ENCODE data around the gene EP400. TPM values are rescaled to one million over a fixed set of nuclear protein-coding genes. Genes with fewer than 3 reads are reported as not detected.
A peak's percentile ranks its signal among the peaks of the same experiment; 100 is the strongest.

The EP400 gene
- total and polyA plus RNA-seq, 2 of the 4 experiments (the other 2 are of a cell fraction), result 4.3 to 11.4 TPM

DNA sequence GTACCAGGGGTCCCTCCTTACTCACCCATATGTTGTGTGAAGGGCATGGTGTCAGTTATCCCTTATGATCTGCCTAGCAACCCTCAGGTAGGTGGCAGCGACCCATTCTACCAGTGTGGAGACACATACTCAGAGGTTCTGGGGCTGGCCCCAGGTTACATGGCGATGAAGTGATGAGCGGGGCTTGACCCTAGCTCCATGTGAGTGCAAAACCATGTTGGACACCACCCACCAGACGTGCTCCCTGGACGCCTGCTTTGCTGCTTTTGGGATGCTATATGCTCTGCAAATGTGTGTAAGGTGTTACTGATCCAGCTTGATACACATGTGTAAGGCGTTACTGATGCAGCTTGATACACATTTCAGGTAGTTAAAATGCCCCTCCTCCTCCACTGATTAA is 33.3 kb downstream of the EP400 start:
- H4K5ac ChIP-seq (ENCODE audit: low read depth, low read length), result no peak overlapping the region
- H3K56ac ChIP-seq (ENCODE audit: extremely low read depth, insufficient read depth, low read length), result no peak overlapping the region
- peaks cover 3% of the 10 kb centered on the region; the same call in 1 of the 2 replicates for H3K9me1 ChIP-seq (ENCODE audit: insufficient read depth, low read length)
- no peak overlapping the region for H2AFZ ChIP-seq (replicated peaks; ENCODE audit: low read length, poor library complexity)
- dilution Hi-C loops (cut with HindIII; ENCODE audit: low sequenced_read_pairs, unreplicated experiment) (no loop called here), in situ Hi-C loops (cut with MboI; ENCODE audit: low sequenced_read_pairs) (no loop called here), intact Hi-C loops (cut with micrococcal nuclease) (no loop called here)
- ChIA-PET POLR2A (ENCODE audit: unreplicated experiment) (no interaction called here), CTCF (no interaction called here)
- no peak overlapping the region for H3K14ac ChIP-seq (replicated peaks; ENCODE audit: low read depth, low read length)
- H3K4ac ChIP-seq (ENCODE audit: low read depth, low read length), result no peak overlapping the region
- no peak for ATAC-seq (ENCODE audit: low read depth)
- H2BK20ac ChIP-seq (ENCODE audit: low read depth, low read length), result no peak overlapping the region
- peaks cover 3% of the 10 kb centered on the region for H4K20me1 ChIP-seq (ENCODE audit: insufficient read depth, low read length)
- no peak for DNase-seq
- H3K9me3 ChIP-seq (ENCODE audit: control insufficient read depth, insufficient read depth, low read length), result no peaks in the 10 kb centered on the region
- no TSS peak for BruUV-seq (replicated peaks)
- H3K79me1 ChIP-seq (ENCODE audit: low read depth in 1 of 2, low read length in 2 of 2), result peaks cover 19 to 36% of the 10 kb centered on the region in 2 experiments
- H3K4me1 ChIP-seq (ENCODE audit: control insufficient read depth, insufficient read depth, low read length), result peaks cover 4% of the 10 kb centered on the region
- peaks cover 47% of the 10 kb centered on the region for H3K36me3 ChIP-seq (ENCODE audit: control insufficient read depth, insufficient read depth, low read length)
- no peak overlapping the region for H4K8ac ChIP-seq (ENCODE audit: low read depth in 2 of 2, low read length in 2 of 2)
- no peak overlapping the region for H3K23ac ChIP-seq (ENCODE audit: low read depth, low read length)
- H3K18ac ChIP-seq (ENCODE audit: low read depth, low read length), result no peak overlapping the region
- no peak overlapping the region for H4K91ac ChIP-seq (ENCODE audit: insufficient read depth, low read depth, low read length)
- TF ChIP-seq SMC3 (IDR thresholded peaks at IDR 0.05; ENCODE audit: low read depth, low read length) (no peak), ELK1 (IDR thresholded peaks at IDR 0.05; ENCODE audit: borderline replicate concordance, low read depth, low read length) (no peak), RAD21 (IDR thresholded peaks at IDR 0.05; ENCODE audit: low read length) (no peak), RFX5 (IDR thresholded peaks at IDR 0.05; ENCODE audit: low read depth, low read length) (no peak), MXI1 (IDR thresholded peaks at IDR 0.05; ENCODE audit: borderline replicate concordance, low read depth, low read length) (no peak), NFE2L2 (IDR thresholded peaks at IDR 0.05; ENCODE audit: low read depth, low read length) (no peak)
- no peak overlapping the region for H3K27ac ChIP-seq (ENCODE audit: insufficient read depth, low read length)
- no peak overlapping the region for H3K4me2 ChIP-seq (ENCODE audit: low read depth, low read length)
- no peak overlapping the region for H2BK15ac ChIP-seq (ENCODE audit: low read depth, low read length)
- H3K4me3 ChIP-seq (ENCODE audit: insufficient read depth, low read depth, low read length), result no peak overlapping the region
- H2BK120ac ChIP-seq (ENCODE audit: low read depth, low read length), result no peak overlapping the region
- no peak overlapping the region for H2BK5ac ChIP-seq (ENCODE audit: low read depth, low read length, poor library complexity, severe bottlenecking)
- H3K9ac ChIP-seq (ENCODE audit: low read depth, low read length), result no peak overlapping the region
- no peaks in the 10 kb centered on the region for H3K27me3 ChIP-seq (ENCODE audit: control insufficient read depth, insufficient read depth, low read length)
- no peak overlapping the region for H2AK9ac ChIP-seq (replicated peaks; ENCODE audit: low read depth, low read length, poor library complexity)
- 100% methylated on average over 1 of the region's 6 CpGs; no CpG with 5 or more reads in 1 of the 2 experiments for WGBS, 2 experiments (ENCODE audit: extremely low coverage in 2 of 2, insufficient read length in 1 of 2)
- peak overlapping the region; percentile 21; the same call in 1 of the 2 replicates for H2AK5ac ChIP-seq (ENCODE audit: low read depth, low read length)
